WERI-Rb-1 (cell line): ENCODE measurements around the gene NAAA.
A peak's percentile ranks its signal among the peaks of the same experiment; 100 is the strongest.

Experiments used
- DNase-seq: peaks from one replicate; pipeline ENCODE4 v3.0.0-alpha.2; 2020
- H3K27ac ChIP-seq: fragments of 250-450 bp; sonication (Bioruptor Pico); 2 replicates; pipeline ENCODE4 v1.5.1; 2020; ENCODE audit warnings: mild to moderate bottlenecking, moderate library complexity
- H3K27me3 ChIP-seq: fragments of 250-450 bp; sonication (Bioruptor Pico); 2 replicates; pipeline ENCODE4 v1.5.1; 2021; ENCODE audit warnings: mild to moderate bottlenecking, low read depth, moderate library complexity; ENCODE audit not compliant: insufficient read depth, severe bottlenecking
- H3K36me3 ChIP-seq: fragments of 250-450 bp; sonication (Bioruptor Pico); 2 replicates; pipeline ENCODE4 v1.5.1; 2020; ENCODE audit warnings: mild to moderate bottlenecking, moderate library complexity
- H3K4me3 ChIP-seq: 2 replicates; pipeline ENCODE4 v1.5.1; 2011; ENCODE audit warnings: low read depth, mild to moderate bottlenecking, control low read depth, low read length
- H3K9me3 ChIP-seq: fragments of 250-450 bp; sonication (Bioruptor Pico); 2 replicates; pipeline ENCODE4 v1.5.1; 2021; ENCODE audit warnings: mild to moderate bottlenecking, moderate library complexity; ENCODE audit not compliant: severe bottlenecking
- TF ChIP-seq, protein P1 (sequence below): IDR thresholded peaks from 2 replicates; pipeline ENCODE4 v1.5.1; 2011; ENCODE audit warnings: low read depth, mild to moderate bottlenecking, control low read depth, inconsistent platforms, low read length

Gene NAAA

DNA sequence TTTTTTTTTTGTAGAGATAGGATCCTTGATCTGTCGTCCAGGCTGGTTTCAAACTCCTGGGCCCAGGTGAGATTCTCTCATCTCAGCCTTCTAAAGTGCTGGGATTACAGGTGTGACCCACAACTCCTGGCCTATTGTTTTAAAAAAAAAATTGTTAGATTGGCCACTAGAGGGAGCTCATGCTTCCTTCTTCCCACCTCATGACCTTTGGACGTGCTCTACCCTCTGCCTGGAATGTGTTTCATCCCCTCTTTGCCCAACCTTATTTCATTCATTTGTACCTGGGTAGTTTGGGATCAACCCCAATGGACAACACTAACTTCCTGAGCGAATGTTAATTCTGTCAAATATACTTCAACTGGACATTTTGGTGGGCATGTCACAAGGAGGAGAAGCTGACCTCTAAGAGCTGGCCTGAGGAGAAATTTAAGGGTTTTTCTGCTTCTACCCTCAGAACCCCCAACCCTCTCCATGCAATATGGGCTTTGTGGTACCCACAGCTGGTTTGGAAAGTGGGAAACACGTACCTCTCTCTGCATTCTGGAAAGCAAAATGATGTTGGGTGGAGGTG lies 45.0 kb downstream of the NAAA start:
- Histone ChIP-seq H3K27me3 (no peaks in the 10 kb centered on the region), H3K4me3 (no peak overlapping the region), H3K36me3 (no peaks in the 10 kb centered on the region), H3K9me3 (no peaks in the 10 kb centered on the region), H3K27ac (no peak overlapping the region)
- TF ChIP-seq, protein P1, sequence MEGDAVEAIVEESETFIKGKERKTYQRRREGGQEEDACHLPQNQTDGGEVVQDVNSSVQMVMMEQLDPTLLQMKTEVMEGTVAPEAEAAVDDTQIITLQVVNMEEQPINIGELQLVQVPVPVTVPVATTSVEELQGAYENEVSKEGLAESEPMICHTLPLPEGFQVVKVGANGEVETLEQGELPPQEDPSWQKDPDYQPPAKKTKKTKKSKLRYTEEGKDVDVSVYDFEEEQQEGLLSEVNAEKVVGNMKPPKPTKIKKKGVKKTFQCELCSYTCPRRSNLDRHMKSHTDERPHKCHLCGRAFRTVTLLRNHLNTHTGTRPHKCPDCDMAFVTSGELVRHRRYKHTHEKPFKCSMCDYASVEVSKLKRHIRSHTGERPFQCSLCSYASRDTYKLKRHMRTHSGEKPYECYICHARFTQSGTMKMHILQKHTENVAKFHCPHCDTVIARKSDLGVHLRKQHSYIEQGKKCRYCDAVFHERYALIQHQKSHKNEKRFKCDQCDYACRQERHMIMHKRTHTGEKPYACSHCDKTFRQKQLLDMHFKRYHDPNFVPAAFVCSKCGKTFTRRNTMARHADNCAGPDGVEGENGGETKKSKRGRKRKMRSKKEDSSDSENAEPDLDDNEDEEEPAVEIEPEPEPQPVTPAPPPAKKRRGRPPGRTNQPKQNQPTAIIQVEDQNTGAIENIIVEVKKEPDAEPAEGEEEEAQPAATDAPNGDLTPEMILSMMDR = peak; percentile 65
- DNase-seq = no peak

DNA sequence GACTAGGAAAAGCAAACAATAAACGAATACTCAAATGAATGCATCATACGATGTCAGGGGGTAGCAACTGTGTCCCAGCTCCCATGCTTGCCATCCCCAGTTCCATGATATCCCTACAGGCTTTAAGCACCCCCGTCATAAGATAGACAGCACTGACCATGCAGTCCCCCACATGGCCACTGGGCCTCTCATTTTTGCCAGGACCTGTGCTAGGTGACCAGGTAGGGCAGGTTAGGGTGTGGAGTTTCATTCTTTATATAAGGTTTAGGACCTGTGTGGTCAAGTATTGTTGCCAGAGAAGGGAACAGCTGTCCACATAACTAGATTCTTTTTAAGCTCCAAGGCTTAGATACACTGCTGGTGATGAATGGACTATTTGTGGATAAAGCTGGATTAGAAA lies 48.3 kb downstream of the NAAA start:
- Histone ChIP-seq H3K27me3 (no peaks in the 10 kb centered on the region), H3K9me3 (no peaks in the 10 kb centered on the region), H3K36me3 (no peaks in the 10 kb centered on the region), H3K4me3 (no peak overlapping the region), H3K27ac (peak overlapping the region; percentile 48)
- TF ChIP-seq, protein P1 = no peak
- peak; percentile 57 for DNase-seq

DNA sequence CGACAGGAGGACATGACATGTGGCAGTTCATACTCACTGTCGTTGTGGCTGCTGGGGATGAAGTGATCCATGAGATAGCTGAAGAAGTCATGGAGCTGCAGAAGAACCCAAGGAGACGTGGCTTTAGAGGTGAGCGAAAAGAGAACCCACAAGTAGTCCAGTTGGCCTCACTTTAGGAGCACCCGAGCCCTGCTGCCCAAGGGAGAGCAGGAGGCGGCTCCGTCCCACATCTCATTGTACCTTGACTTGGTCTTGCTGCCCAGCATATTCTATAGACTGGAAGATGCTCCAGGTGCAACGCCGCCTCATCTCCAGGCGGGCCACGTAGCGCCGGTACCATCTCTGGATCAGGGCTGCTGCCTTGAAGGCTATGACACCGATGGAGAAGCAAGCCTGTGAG lies 49.2 kb downstream of the NAAA start:
- Histone ChIP-seq H3K36me3 (no peaks in the 10 kb centered on the region), H3K27me3 (no peaks in the 10 kb centered on the region), H3K4me3 (no peak overlapping the region), H3K27ac (no peak overlapping the region), H3K9me3 (no peaks in the 10 kb centered on the region)
- TF ChIP-seq, protein P1 = no peak
- no peak for DNase-seq

DNA sequence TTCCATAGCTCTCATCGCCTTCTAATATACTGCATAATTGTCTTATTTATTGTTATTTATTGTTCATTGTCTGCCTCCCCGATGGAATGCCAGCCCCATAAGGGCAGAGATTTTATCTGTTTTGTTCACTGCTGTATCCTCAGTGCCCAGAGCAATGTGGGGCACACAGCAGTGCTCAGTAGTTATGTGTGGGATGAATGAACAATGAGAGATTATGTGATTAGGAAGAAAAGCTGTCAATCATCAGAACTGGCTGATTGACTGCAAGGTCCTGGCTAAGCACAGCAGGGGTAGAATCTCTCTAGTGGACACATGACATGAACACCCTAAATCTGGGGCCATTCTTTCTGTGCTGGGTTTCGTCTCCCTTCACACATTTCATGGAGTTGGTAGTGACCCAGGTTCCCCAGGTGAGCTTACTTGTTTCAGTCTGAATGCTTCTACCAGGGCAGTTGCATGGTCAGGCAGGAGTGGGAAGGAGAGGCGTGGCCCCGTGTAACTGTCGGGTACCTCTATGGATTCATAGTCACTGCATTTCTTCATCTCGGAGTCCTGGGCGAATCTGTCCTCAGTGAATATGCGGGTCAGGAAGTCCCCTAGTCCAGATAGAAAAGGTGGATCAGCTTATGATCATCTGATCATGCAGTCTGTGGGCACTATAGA lies 51.1 kb downstream of the NAAA start:
- no peaks in the 10 kb centered on the region for H3K27me3 ChIP-seq

DNA sequence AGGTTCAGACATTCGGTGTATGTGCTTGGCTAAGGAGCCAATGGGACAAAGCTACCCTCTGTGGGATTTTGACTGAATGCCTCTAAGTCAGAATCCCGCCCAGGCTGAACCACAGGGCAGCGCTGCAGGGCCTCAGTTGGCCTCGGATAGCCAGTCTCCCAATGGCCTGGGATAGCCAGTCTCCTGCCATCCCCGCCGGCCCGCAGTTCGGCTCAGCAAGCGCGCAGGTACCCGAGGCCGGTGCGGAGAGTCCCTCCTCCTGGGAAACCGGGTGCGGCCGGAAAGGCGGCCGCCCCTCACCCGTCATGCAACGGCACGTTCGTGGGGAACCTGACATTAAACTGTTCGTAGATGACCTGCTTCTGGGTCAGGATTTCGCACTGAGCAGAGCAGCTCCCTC lies 54.7 kb downstream of the NAAA start:
- H3K9me3 ChIP-seq = no peaks in the 10 kb centered on the region
- no peak overlapping the region for H3K4me3 ChIP-seq
- TF ChIP-seq, protein P1 = no peak
- H3K27me3 ChIP-seq = no peaks in the 10 kb centered on the region
- H3K27ac ChIP-seq = no peak overlapping the region
- no peaks in the 10 kb centered on the region for H3K36me3 ChIP-seq
- DNase-seq = no peak

More for the DNA sequence above, 51.1 kb downstream of the NAAA start:
- Histone ChIP-seq H3K4me3 (no peak overlapping the region), H3K36me3 (no peaks in the 10 kb centered on the region), H3K9me3 (no peaks in the 10 kb centered on the region), H3K27ac (no peak overlapping the region)
- TF ChIP-seq, protein P1 = no peak
- no peak for DNase-seq

DNA sequence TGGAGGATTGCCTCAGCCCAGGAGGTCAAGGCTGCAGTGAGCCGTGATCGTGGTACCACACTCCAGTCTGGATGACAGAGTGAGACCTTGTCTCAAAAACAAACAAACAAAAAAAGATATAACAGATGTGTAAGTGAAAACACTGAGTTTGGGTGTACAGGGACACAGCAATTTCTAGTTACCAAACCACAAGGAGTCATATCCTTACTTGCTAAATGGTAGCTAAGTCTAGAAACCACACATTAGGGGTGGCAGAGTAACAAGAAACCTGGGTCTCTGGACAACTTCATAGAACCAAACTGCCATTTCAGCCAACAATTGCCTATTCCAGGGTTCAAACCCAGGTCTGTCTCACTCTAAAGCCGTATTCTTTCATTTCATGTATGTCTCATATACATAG lies 59.3 kb downstream of the NAAA start:
- Histone ChIP-seq H3K27ac (no peak overlapping the region), H3K36me3 (no peaks in the 10 kb centered on the region), H3K4me3 (no peak overlapping the region), H3K27me3 (no peaks in the 10 kb centered on the region), H3K9me3 (no peaks in the 10 kb centered on the region)
- DNase-seq = no peak
- TF ChIP-seq, protein P1 = no peak
